HepG2 (cell line): ENCODE data around the gene HACL1. TPM values are rescaled to one million over a fixed set of nuclear protein-coding genes. Genes with fewer than 3 reads are reported as not detected.

ENCODE experiments used
- ARHGAP35 ChIP-seq: sonication (generic); formaldehyde crosslinking; IDR thresholded peaks from 2 replicates; pipeline ENCODE4 v1.9.0; 2022; ENCODE audit warnings: mild to moderate bottlenecking, inconsistent platforms, moderate library complexity, missing genetic modification reagents, borderline replicate concordance
- BHLHE40 ChIP-seq: IDR thresholded peaks from 2 replicates; pipeline ENCODE4 v1.6.1; 2011; ENCODE audit warnings: low read length, improper control_type of control experiment
- MNT ChIP-seq: fragments of 450-650 bp; IDR thresholded peaks from 2 replicates; pipeline ENCODE4 v1.6.1; 2016
- SNAPC2 ChIP-seq: sonication (generic); formaldehyde crosslinking; IDR thresholded peaks from 2 replicates; pipeline ENCODE4 v1.8.1; 2022; ENCODE audit warnings: mild to moderate bottlenecking, missing genetic modification reagents
- ZNF34 ChIP-seq: sonication (generic); formaldehyde crosslinking; IDR thresholded peaks from 2 replicates; pipeline ENCODE4 v1.4.0; 2020; ENCODE audit warnings: mild to moderate bottlenecking, missing genetic modification reagents, borderline replicate concordance
- ZNF546 ChIP-seq: sonication (generic); formaldehyde crosslinking; conservative IDR thresholded peaks from 2 replicates; pipeline ENCODE4 v1.8.1; 2023; ENCODE audit warnings: mild to moderate bottlenecking, missing genetic modification reagents
- ZNF883 ChIP-seq: sonication (generic); formaldehyde crosslinking; IDR thresholded peaks from 2 replicates; pipeline ENCODE4 v1.5.1; 2020; ENCODE audit warnings: mild to moderate bottlenecking, missing genetic modification reagents; ENCODE audit errors: not compliant biosample characterization
- polyA plus RNA-seq, 8 experiments: library from polyadenylated mRNA; depleted of rRNA in 3 of 8; stranded (reverse) in 7 of 8; unstranded in 1 of 8; fragments of >200 nt; fragmentation: Illumina TruSeq in 4 of 8; extraction: Trizol in 4 of 8; gene quantifications; 2 replicates each; pipeline versions ENCODE4 v1.2.1 to v1.2.3, GENCODE V29; 2011 to 2016; ENCODE audit warnings: low read depth in 4 of 8, missing spikeins in 1 of 8, mixed read lengths in 1 of 8; ENCODE audit not compliant: insufficient read depth in 1 of 8
- total RNA-seq, 5 experiments: library from RNA; depleted of rRNA; stranded (reverse); fragments of >200 nt; fragmentation: Illumina TruSeq; extraction: Trizol; gene quantifications; 2 replicates each; pipeline ENCODE4 v1.2.3, GENCODE V29; 2016; ENCODE audit warnings: low read depth in 1 of 5
- TF ChIP-seq, protein P1 (sequence below): sonication (generic); formaldehyde crosslinking; IDR thresholded peaks from 2 replicates; pipeline ENCODE4 v1.4.0; 2020; ENCODE audit warnings: missing genetic modification reagents, borderline replicate concordance
- TF ChIP-seq, protein P2 (sequence below): sonication (generic); formaldehyde crosslinking; IDR thresholded peaks from 2 replicates; pipeline ENCODE4 v1.4.0; 2020; ENCODE audit warnings: missing genetic modification reagents, low read depth, mild to moderate bottlenecking, borderline replicate concordance

Gene HACL1
- total and polyA plus RNA-seq, 2 of the 13 experiments (the other 11 are each of a cell fraction or from before 2014, with no cell fraction given), result 22.1 to 25.7 TPM

DNA sequence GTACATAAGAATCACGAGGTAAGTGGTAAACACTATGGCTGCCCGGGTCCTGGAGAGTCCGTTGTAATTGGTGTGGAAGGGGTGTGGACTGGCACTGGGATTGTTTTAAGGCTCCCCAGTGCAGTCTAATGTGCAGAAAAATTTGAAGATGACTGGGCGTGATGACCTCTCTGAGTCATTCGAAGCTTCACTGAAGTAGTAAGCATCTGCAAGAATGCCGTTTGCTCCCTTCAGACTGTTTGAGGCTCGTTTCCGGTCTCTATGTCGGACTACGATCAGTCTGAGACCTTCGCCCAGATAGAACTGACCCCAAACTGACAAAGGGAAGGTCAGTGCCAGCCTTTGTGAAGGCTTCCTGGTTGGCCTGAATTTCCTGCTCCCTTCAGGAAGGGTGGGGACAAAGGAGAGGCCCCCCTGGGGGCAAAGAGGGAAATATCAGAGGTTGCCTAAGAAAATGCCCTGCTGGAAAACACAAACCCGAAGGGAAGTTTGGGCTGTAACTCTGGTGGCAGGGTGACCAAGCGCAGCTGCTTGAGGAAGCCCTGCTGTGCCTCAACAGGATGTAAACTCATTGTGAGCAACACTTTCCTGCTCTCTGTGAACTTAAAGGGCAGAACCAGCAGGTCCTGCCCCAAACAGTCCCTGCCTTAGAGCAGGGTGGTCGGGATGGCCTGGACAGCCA lies 34.8 kb upstream of the HACL1 start (continued):
- TF ChIP-seq ZNF34 (CRISPR knock-in tag) (no peak), MNT (no peak), ARHGAP35 (CRISPR knock-in tag) (no peak), ZNF883 (CRISPR knock-in tag) (no peak), BHLHE40 (no peak), ZNF546 (CRISPR knock-in tag) (no peak), SNAPC2 (no peak)
- TF ChIP-seq, protein P1, sequence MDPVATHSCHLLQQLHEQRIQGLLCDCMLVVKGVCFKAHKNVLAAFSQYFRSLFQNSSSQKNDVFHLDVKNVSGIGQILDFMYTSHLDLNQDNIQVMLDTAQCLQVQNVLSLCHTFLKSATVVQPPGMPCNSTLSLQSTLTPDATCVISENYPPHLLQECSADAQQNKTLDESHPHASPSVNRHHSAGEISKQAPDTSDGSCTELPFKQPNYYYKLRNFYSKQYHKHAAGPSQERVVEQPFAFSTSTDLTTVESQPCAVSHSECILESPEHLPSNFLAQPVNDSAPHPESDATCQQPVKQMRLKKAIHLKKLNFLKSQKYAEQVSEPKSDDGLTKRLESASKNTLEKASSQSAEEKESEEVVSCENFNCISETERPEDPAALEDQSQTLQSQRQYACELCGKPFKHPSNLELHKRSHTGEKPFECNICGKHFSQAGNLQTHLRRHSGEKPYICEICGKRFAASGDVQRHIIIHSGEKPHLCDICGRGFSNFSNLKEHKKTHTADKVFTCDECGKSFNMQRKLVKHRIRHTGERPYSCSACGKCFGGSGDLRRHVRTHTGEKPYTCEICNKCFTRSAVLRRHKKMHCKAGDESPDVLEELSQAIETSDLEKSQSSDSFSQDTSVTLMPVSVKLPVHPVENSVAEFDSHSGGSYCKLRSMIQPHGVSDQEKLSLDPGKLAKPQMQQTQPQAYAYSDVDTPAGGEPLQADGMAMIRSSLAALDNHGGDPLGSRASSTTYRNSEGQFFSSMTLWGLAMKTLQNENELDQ, result no peak
- TF ChIP-seq, protein P2, sequence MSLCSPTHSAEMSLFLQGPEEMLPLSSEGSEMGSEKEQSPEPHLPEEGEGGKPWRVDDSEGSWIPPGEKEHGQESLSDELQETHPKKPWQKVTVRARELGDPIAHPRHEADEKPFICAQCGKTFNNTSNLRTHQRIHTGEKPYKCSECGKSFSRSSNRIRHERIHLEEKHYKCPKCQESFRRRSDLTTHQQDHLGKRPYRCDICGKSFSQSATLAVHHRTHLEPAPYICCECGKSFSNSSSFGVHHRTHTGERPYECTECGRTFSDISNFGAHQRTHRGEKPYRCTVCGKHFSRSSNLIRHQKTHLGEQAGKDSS (CRISPR knock-in tag), result no peak
